Measurements from ENCODE around the gene ITPRIP. TPM values are rescaled to one million over a fixed set of nuclear protein-coding genes. Genes with fewer than 3 reads are reported as not detected.
A peak's percentile ranks its signal among the peaks of the same experiment; 100 is the strongest.

The ITPRIP gene, protein sequence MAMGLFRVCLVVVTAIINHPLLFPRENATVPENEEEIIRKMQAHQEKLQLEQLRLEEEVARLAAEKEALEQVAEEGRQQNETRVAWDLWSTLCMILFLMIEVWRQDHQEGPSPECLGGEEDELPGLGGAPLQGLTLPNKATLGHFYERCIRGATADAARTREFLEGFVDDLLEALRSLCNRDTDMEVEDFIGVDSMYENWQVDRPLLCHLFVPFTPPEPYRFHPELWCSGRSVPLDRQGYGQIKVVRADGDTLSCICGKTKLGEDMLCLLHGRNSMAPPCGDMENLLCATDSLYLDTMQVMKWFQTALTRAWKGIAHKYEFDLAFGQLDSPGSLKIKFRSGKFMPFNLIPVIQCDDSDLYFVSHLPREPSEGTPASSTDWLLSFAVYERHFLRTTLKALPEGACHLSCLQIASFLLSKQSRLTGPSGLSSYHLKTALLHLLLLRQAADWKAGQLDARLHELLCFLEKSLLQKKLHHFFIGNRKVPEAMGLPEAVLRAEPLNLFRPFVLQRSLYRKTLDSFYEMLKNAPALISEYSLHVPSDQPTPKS
- 4.9 and 5.3 TPM in 2 replicates for total RNA-seq (2014; rRNA removed; shearing (Covaris generic))

DNA sequence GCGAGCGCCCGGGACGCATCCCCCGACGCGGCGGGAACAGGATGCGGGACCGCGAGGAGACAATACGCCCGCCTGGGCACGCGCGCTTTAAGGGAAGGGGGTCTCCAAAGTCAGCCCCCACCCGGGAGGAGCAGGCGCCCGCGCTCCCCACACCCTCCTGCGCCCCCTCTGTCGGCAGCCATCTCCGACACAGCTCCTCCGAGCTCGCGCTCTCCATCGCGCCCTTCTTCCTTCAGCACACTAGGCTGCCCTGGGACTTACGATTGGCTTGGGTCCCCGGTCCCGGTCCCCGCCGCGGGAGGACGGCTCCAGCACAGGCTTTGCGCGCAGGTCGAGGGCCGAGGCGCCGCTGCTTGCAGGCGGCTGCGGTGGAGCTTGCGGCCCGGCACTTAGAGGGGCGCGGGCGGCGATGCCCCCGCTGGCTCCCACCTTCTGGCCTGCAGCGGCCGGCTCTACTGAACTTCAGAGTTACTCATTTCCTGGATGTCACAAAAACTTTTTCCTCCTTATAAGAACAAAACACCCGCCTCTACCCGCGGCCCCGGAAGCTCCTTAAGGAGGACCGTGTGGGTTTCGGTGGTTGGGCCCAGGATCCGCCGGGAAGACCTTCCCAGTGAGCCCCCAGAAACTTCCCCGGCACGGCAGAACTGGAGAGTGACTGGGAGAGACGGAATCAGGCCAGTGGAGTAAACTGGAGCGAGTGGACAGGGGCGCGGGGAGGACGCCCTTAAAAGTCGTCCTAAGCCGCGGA lies at the start of gene ITPRIP:
ITPRIP (minus strand) TSS at position 481 of the 751 bp plus-strand sequence. CDS start 22,414 bp downstream, outside the sequence.
- peaks cover 7% of the 10 kb centered on the region for H3K4me1 ChIP-seq
- H3K36me3 ChIP-seq: no peaks in the 10 kb centered on the region
- DNase-seq: peak; percentile 67 to 74
- H3K9me3 ChIP-seq (replicated peaks): no peaks in the 10 kb centered on the region
- H3K27ac ChIP-seq: peak within 1 kb of the TSS; percentile 53
- peak within 1 kb of the TSS; percentile 87 for H3K4me3 ChIP-seq
- H3K27me3 ChIP-seq: peaks cover 5% of the 10 kb centered on the region; the same call in 1 of the 2 replicates

DNA sequence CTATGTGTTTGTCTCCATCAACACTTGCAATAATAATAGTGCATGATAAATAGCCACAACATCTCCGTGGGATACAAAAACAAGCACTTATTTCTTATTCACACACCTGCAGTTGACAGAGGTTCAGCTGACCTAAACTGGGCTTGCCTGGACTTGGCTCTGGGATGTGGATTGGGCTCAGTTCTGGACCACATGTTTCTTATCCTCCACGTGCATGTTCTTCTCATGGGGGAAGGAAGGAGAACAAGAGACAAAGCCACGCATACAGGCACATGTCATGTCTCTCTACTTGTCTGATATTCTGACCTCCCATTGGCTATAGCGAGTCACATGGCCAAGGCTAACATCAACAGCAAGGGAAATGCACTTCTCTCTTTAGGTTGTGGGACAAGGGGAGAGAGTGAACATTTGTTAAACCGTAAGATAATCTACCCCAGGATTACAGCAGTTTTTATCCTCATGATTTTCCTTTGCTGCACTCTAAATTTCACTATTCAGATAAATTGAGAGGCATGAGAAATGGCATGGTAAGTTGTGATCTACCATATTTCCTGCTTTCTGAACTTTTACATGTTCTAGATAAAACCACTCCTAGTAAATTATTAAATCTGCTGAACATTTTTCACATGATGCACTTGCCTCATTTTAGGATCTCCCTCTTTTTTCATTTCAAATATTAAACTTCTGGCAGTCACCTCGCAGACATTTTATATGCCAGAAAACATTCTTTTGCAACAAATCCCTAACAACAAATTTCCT lies 49.0 kb upstream of the ITPRIP start:
- H3K4me3 ChIP-seq: no peak overlapping the region
- no peaks in the 10 kb centered on the region; the same call in 1 of the 2 replicates for H3K27me3 ChIP-seq
- no peak overlapping the region for H3K27ac ChIP-seq
- H3K4me1 ChIP-seq: no peaks in the 10 kb centered on the region
- no peaks in the 10 kb centered on the region for H3K9me3 ChIP-seq (replicated peaks)
- no peak for DNase-seq
- H3K36me3 ChIP-seq: no peaks in the 10 kb centered on the region

DNA sequence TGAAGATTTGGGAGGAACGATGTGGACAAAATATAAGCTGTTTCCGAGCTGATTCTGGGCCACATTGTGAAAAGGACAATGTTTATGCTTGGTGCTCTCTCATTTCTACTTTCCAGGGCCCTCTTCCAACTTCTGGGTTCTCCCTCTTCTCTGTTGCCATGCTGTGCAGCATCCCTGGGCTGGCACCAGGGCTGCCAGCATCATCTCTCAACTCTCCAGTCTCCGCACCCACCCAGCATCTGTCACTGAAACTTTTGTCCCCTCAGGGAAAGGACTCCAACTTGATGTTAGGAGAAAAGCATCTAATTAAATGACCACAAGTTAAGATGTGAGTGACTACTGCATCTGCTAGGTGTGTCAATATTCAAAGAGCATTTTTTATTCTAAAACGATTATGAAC lies 42.1 kb upstream of the ITPRIP start:
- Histone ChIP-seq H3K36me3 (no peaks in the 10 kb centered on the region), H3K4me1 (no peaks in the 10 kb centered on the region), H3K27ac (no peak overlapping the region), H3K27me3 (peaks cover 5% of the 10 kb centered on the region), H3K9me3 (replicated peaks) (no peaks in the 10 kb centered on the region), H3K4me3 (no peak overlapping the region)
- DNase-seq: no peak

DNA sequence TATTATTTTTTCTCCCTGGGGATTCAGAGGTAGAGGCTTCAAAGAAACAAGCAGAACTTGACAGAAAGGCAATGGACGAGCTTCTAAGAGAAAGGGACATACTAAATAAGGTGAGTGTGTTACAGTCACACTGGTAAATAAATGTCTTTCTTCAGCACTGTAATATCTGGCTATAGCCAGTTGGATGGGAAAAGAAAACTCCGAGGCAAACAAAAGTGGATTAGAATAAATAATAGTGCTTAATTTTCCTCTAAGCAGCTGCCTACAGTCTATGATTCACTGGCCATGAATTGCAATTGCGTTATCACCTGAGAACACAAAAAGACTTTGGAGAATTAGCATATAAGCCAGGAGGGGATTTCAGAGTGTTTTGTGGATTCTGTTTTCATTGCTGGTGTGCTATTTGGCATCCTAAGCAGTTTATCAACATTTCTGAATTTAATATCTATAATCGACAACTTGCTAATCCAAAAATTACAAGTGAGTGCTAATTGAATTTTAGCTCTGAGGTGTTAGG lies 38.6 kb upstream of the ITPRIP start:
- Histone ChIP-seq H3K4me1 (no peaks in the 10 kb centered on the region), H3K9me3 (replicated peaks) (no peaks in the 10 kb centered on the region), H3K36me3 (no peaks in the 10 kb centered on the region), H3K27ac (no peak overlapping the region), H3K27me3 (peaks cover 5% of the 10 kb centered on the region; the same call in 1 of the 2 replicates), H3K4me3 (no peak overlapping the region)
- DNase-seq: no peak

DNA sequence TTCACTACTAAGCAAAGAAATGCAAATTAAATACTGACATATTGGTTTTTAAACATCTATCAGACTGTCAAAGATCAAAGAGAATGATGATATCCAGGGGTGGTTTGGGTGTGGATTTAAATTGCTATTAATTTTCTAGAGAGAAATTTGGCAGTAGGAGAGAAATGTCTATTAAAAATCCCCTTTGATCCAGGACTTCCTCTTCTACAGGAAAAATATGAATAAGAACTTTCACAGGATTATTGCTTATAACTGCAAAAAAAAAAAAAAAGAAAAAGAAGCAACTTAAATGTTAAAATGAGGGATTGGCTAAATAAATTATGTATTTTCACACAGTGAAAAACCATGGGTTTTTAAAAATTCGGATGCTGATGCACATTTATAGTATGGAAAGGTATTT lies 36.3 kb upstream of the ITPRIP start:
- H3K27me3 ChIP-seq: peaks cover 5% of the 10 kb centered on the region; the same call in 1 of the 2 replicates
- no peaks in the 10 kb centered on the region for H3K4me1 ChIP-seq
- no peak overlapping the region for H3K4me3 ChIP-seq

DNA sequence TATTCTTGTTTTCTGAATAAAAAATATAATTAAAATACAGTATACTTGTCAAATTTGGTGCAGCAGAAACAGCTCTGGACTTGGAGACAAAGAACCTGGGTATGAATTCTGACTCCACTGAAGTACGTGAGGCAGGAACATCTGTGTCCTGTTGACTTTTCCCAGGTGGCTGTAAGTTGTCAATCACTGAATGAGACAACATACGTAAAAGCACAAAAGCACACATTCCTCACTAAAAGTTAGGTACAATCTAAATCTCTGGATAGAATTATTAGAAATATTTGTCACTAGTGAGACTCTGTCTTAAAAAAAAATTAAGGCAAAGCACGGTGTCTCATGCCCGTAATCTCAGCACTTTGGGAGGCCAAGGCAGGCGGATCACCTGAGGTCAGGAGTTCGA lies 33.5 kb upstream of the ITPRIP start:
- Histone ChIP-seq H3K36me3 (no peaks in the 10 kb centered on the region), H3K4me3 (no peak overlapping the region), H3K27ac (no peak overlapping the region), H3K9me3 (replicated peaks) (no peaks in the 10 kb centered on the region), H3K27me3 (no peaks in the 10 kb centered on the region), H3K4me1 (no peaks in the 10 kb centered on the region)
- no peak for DNase-seq

More for the DNA sequence above, 36.3 kb upstream of the ITPRIP start:
- H3K27ac ChIP-seq: no peak overlapping the region
- DNase-seq: no peak
- H3K9me3 ChIP-seq (replicated peaks): no peaks in the 10 kb centered on the region
- no peaks in the 10 kb centered on the region for H3K36me3 ChIP-seq

DNA sequence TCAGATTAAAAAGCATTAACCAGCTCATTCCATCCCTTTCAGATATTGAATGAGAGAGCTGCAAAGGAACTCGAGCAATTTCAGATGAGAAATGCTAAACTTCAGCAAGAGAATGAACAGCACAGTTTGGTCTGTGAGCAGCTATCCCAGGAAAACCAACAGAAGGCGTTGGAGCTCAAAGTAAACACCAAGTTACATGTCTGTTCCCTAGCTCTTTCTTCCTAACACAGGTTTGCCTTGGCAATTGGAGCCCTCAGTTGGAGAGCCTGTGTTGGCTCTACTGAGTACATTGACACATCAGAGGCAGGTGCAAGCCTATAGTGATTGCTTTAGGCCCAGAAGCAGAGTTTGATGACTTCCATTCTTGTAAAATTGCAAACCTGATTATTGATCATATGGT lies 30.1 kb upstream of the ITPRIP start:
- Histone ChIP-seq H3K4me1 (no peaks in the 10 kb centered on the region), H3K9me3 (replicated peaks) (no peaks in the 10 kb centered on the region), H3K27me3 (0 out of 2 replicates have a peak, but pooled peaks cover 4% of the 10 kb centered on the region), H3K36me3 (no peaks in the 10 kb centered on the region), H3K27ac (no peak overlapping the region), H3K4me3 (no peak overlapping the region)
- no peak for DNase-seq

DNA sequence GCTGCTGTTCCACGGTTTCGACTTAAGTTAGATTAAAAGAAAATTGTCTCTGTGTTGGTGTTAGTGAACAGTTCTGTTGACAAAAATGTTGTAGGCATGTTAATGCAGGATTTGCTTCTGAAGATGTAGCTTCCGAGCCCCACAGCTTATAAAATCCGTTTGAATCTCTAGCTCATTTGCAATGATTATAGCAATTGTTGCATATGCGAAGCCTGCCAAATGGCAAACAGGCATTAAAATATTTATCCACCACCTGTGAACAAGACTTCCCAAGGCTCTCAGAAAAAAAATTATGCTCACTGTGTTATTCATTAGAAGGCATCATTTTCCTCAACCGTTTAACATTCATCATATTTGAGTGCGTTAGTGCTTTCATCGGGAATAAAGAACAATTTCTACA lies 29.6 kb upstream of the ITPRIP start:
- no peak for DNase-seq
- H3K4me3 ChIP-seq: no peak overlapping the region
- no peaks in the 10 kb centered on the region for H3K9me3 ChIP-seq (replicated peaks)
- no peaks in the 10 kb centered on the region for H3K36me3 ChIP-seq
- H3K27ac ChIP-seq: no peak overlapping the region
- no peaks in the 10 kb centered on the region for H3K4me1 ChIP-seq
- H3K27me3 ChIP-seq: 0 out of 2 replicates have a peak, but pooled peaks cover 4% of the 10 kb centered on the region

DNA sequence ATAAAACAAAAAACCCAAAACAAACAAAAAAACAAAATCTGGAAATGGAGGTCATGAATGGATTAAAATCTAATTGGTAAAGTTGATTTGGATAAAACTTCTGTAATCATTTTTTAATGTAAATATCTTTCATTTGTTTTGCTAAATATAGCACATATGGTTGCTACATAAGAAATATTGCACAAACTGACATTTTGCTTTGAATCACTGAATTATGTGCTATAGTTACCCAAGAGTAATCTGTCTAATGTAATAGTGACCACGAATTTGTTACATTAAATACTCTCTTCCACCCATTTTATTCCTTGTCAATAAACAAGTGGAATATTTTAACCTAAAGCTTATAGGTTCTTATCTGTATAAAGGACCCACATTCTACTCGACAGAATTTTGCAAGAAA lies 21.5 kb upstream of the ITPRIP start:
- Histone ChIP-seq H3K4me1 (no peaks in the 10 kb centered on the region), H3K27me3 (0 out of 2 replicates have a peak, but pooled peaks cover 7% of the 10 kb centered on the region), H3K4me3 (no peak overlapping the region), H3K36me3 (no peaks in the 10 kb centered on the region), H3K9me3 (replicated peaks) (no peaks in the 10 kb centered on the region), H3K27ac (no peak overlapping the region)
- DNase-seq: no peak

DNA sequence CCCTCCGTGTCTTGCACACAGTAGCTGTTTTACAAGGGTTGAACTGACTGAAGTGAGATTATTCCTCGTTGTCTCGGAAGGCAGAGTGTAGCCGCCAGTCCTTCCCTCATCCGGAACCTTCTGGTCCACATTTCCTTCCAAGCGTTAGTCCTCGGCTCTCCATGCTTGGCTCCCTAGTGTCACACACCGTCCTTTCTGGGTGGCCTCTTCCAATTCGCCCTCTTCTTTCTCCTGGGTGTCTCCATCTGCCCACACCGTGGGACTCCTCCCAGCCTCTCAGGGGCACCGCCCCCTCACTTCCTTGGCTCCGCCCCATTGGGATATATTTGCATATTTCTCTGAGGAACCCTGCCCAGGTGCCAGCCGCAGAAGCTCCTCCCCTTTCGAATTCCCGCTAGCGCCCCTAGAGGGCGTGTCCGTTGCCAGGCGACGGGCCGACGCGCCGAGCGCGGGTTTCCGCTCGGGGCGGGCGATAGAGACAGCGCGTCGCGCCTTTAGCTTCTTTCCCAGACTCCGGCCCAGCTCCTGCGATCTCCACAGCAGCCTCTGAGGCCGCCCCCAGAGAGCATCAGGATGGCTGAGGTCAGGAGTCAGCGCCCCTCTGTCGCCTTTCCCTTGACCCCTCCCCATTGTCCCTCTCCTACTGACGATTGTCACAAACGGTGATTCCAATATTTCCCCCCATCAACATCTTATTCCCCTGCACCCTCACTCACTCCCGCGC lies 15.2 kb upstream of the ITPRIP start, which contains the start of gene CFAP58:
CFAP58 (plus strand) TSS at position 509 of the 724 bp plus-strand sequence; CDS start at position 574, 65 bp downstream.
- H3K9me3 ChIP-seq (replicated peaks): no peaks in the 10 kb centered on the region
- peaks cover 6% of the 10 kb centered on the region; the same call in 1 of the 2 replicates for H3K27me3 ChIP-seq
- H3K4me1 ChIP-seq: no peaks in the 10 kb centered on the region
- DNase-seq: no peak
- no peaks in the 10 kb centered on the region for H3K36me3 ChIP-seq
- no peak within 1 kb of the TSS for H3K27ac ChIP-seq
- H3K4me3 ChIP-seq: no peak within 1 kb of the TSS

DNA sequence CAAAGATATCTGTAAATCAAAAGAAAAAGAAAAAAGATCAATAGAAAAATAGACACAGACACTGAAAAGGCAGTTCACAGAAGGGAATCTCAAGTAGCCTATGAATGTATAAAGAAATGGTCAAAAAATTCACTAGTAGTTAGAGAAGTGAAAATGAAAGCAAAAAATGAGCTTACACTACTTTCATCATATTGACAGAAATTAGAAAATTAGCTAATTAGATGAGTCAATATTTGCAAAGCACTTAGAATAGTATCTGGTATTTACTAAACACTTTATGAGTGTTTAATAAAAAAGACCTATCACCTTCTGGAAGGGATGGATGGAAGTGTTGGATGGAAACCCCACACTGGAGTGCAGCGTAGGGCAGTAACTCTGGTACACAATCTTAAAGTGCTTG lies 13.7 kb upstream of the ITPRIP start:
- H3K27ac ChIP-seq: no peak overlapping the region
- H3K4me3 ChIP-seq: no peak overlapping the region
- no peaks in the 10 kb centered on the region for H3K4me1 ChIP-seq
- H3K36me3 ChIP-seq: no peaks in the 10 kb centered on the region
- peaks cover 3% of the 10 kb centered on the region; the same call in 1 of the 2 replicates for H3K27me3 ChIP-seq
- DNase-seq: no peak
- H3K9me3 ChIP-seq (replicated peaks): no peaks in the 10 kb centered on the region

DNA sequence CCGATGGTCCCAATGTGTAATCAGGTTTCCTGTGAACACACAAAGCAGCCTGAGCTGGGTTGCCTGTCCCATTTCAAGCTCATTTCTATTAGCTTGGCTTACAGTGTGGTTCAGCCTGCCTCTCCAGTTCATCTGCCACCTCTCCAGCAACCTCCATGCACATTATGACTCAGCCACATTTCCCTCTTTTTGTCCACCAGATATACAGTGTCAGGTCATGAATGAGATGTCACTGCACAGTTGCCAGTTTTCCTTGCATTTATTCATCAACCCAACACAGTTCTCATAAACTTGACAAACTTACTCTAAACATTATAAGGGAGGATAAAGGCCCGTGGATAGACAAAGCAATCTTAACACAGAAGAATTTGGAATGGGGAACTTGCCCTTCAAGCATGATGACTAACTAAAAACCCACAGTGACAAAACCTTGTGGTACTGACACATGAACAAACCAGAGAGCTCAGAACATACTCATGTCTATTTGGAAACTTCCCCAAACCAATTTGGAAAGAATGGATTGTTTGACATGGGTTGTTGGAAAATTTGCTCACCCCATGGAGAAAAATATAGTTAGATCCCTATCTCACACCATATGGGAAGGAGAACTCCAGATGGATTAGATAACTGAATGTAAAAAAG lies 12.9 kb upstream of the ITPRIP start:
- DNase-seq: no peak
- H3K27ac ChIP-seq: no peak overlapping the region

DNA sequence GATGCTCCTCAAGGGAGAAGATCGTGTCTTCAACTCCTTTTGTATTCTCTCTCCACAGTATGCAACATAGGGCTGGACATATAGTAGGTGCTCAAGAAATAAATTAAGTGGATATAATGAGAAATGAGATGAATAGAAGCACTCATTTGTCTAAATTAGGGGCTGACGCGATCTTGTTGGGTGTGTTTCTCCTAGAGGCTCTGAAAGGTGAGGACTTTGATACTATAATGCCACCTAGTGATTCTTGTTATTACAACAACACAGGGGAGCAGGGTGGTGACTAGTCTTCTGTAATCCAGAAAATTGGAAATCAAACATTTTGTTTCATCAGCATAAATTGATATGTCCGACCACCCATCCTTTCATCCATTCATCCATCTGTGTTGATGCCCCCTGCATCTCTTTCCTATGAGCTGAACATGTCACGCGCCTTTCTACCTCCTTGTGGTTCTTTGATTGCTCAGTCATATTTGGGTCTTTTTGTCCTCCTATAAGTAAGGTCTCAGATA lies 11.9 kb upstream of the ITPRIP start:
- Histone ChIP-seq H3K36me3 (no peaks in the 10 kb centered on the region), H3K9me3 (replicated peaks) (no peaks in the 10 kb centered on the region), H3K27me3 (peaks cover 3% of the 10 kb centered on the region; the same call in 1 of the 2 replicates), H3K4me1 (no peaks in the 10 kb centered on the region), H3K4me3 (no peak overlapping the region), H3K27ac (no peak overlapping the region)
- peak; percentile 18 to 61 for DNase-seq

More for the DNA sequence above, 12.9 kb upstream of the ITPRIP start:
- Histone ChIP-seq H3K4me3 (no peak overlapping the region), H3K9me3 (replicated peaks) (no peaks in the 10 kb centered on the region), H3K4me1 (no peaks in the 10 kb centered on the region), H3K27me3 (peaks cover 3% of the 10 kb centered on the region; the same call in 1 of the 2 replicates), H3K36me3 (no peaks in the 10 kb centered on the region)

All from SJCRH30 (cell line).